Breast epithelium (tissue), 3 donors: ENCODE results near the gene NMBR.

Experiments used
- CTCF ChIP-seq, 3 donors: fragments of 450-650 bp; IDR thresholded peaks; one replicate each; pipeline ENCODE4 v1.5.1; 2016 to 2017; ENCODE audit warnings: antibody characterized with exemption in 3 of 3, mild to moderate bottlenecking in 3 of 3, moderate library complexity in 3 of 3
- POLR2AphosphoS5 ChIP-seq, 3 donors: sonication (generic); formaldehyde crosslinking; IDR thresholded peaks; one replicate each; pipeline ENCODE4 v1.6.1; 2017; ENCODE audit warnings: antibody characterized with exemption in 3 of 3

GRCh38 chr6:142155895-142156757 lies 9.2 kb upstream of the NMBR start:
- TF ChIP-seq POLR2AphosphoS5 (IDR thresholded peaks at IDR 0.05) (no peak), CTCF (IDR thresholded peaks at IDR 0.05) (peak in 2 of 3 donors; percentile 30 to 38)
